BJ (cell line): ENCODE measurements around the gene PRM1. TPM values are rescaled to one million over a fixed set of nuclear protein-coding genes. Genes with fewer than 3 reads are reported as not detected.
A peak's percentile ranks its signal among the peaks of the same experiment; 100 is the strongest.

ENCODE experiments used
- CTCF ChIA-PET: fragments of 350-600 bp; formaldehyde crosslinking; extraction: SDS; loops from one replicate; lab custom pipeline; 2021; ENCODE audit warnings: antibody characterized with exemption, inconsistent platforms; lab: Yijun Ruan, JAX
- POLR2A ChIA-PET: fragments of 300-600 bp; sonication (Branson Sonifier 250); formaldehyde crosslinking; extraction: SDS; loops from one replicate; lab custom pipeline; 2021; ENCODE audit warnings: antibody characterized with exemption; lab: Charles Lee
- DNase-seq: peaks from one replicate; pipeline ENCODE4 v3.0.0-alpha.2; 2011; ENCODE audit warnings: low read depth
- H3K27me3 ChIP-seq: 2 replicates; pipeline ENCODE4 v1.6.0; 2011; ENCODE audit warnings: low read length; ENCODE audit not compliant: control insufficient read depth, insufficient read depth
- H3K36me3 ChIP-seq: 2 replicates; pipeline ENCODE4 v1.5.1; 2011; ENCODE audit warnings: low read length; ENCODE audit not compliant: control insufficient read depth, insufficient read depth
- H3K4me3 ChIP-seq: 2 replicates; pipeline ENCODE4 v1.5.1; 2011; ENCODE audit warnings: low read depth, mild to moderate bottlenecking, control low read depth, low read length
- polyA plus RNA-seq: library from polyadenylated mRNA; depleted of rRNA; stranded (reverse); fragments of >200 nt; gene quantifications from 2 replicates; pipeline ENCODE4 v1.2.3, GENCODE V29; 2011
- TF ChIP-seq, protein P1 (sequence below): IDR thresholded peaks from 2 replicates; pipeline ENCODE4 v1.5.1; 2011; ENCODE audit warnings: low read depth, mild to moderate bottlenecking, control low read depth, inconsistent platforms, low read length, moderate library complexity; ENCODE audit not compliant: insufficient read depth

Gene PRM1
- polyA plus RNA-seq, 1 experiment: not detected

DNA sequence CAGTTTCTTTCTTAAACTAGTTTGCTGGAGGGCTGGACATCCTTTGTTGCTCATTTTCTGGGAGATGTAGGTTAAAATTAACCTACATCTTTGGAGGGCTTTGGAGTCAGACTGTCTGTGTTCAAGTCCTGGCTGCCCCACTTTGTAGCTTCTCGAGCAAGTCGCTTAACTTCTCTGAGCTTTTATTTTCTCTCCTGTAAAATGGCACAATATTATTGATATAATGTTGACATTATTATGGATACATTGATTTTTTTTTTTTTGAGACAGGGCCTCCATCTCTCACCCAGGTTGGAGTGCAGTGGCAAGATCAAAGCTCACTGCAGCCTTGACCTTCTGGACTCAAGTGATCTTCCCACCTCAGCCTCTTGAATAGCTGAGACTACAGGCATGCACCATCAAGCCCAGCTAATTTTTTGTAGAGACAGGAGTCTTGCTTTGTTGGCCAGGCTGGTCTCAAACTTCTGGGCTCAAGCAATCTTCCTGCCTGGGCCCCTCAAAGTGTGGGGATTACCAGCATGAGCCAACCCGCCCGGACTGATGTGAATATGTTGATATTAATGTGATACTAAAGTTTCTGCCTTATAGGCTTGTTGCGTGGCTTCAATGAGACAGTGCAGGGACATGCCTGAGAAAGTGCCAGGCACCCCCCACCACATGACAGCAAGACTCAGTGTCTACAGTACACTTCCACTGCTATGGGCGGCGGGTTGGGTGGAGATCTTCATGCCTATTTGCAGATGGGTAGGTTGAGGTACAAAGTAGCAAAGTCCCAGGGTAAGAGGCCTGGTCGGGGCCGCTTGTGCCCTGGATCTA lies 32.6 kb upstream of the PRM1 start:
- CTCF ChIA-PET: no interaction called here
- H3K27me3 ChIP-seq: no peaks in the 10 kb centered on the region

DNA sequence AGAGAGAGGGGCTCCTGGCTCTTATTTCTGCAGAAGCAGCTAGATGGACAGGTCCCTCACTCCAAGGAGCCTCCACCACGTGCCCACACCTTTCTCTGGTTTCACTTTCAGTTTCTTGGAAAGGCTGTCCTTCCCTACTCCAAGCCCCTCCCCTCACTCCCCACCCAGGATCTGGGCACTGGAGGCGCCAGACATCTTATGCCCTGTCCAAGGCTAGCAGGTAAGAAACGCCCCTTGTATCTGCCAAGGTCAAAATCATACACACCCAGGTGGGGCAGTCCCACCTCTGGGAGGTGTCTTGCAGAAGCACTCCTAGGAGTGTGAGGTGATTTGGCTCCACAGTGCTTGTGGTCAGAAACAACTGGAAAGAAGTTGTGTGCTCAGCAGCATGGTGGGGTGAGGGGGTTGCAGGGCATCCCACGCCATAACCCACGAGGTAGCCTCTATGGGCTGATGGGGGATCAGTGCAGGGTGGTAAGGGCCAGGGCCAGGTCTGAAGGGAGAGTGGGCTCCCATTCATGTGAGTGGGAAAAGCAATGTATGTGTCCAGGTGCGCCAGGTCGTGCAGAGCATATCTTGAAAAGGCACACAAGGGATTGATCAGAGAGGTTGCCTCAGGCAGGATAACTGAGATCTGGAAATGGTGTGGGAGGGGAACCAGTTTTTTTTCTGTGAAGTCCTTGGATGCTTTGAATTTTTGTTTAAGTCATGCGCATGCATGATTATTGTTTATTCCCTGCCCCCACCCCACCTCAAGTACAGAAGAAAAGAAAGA lies 31.8 kb upstream of the PRM1 start:
- Histone ChIP-seq H3K36me3 (no peaks in the 10 kb centered on the region), H3K27me3 (no peaks in the 10 kb centered on the region), H3K4me3 (no peak overlapping the region)
- POLR2A ChIA-PET: no interaction called here
- DNase-seq: peak; percentile 52
- TF ChIP-seq, protein P1, sequence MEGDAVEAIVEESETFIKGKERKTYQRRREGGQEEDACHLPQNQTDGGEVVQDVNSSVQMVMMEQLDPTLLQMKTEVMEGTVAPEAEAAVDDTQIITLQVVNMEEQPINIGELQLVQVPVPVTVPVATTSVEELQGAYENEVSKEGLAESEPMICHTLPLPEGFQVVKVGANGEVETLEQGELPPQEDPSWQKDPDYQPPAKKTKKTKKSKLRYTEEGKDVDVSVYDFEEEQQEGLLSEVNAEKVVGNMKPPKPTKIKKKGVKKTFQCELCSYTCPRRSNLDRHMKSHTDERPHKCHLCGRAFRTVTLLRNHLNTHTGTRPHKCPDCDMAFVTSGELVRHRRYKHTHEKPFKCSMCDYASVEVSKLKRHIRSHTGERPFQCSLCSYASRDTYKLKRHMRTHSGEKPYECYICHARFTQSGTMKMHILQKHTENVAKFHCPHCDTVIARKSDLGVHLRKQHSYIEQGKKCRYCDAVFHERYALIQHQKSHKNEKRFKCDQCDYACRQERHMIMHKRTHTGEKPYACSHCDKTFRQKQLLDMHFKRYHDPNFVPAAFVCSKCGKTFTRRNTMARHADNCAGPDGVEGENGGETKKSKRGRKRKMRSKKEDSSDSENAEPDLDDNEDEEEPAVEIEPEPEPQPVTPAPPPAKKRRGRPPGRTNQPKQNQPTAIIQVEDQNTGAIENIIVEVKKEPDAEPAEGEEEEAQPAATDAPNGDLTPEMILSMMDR: no peak
- CTCF ChIA-PET: no interaction called here

More for the DNA sequence above, 32.6 kb upstream of the PRM1 start:
- no peak for DNase-seq
- no peak overlapping the region for H3K4me3 ChIP-seq
- H3K36me3 ChIP-seq: no peaks in the 10 kb centered on the region
- POLR2A ChIA-PET: no interaction called here
- TF ChIP-seq, protein P1: no peak

DNA sequence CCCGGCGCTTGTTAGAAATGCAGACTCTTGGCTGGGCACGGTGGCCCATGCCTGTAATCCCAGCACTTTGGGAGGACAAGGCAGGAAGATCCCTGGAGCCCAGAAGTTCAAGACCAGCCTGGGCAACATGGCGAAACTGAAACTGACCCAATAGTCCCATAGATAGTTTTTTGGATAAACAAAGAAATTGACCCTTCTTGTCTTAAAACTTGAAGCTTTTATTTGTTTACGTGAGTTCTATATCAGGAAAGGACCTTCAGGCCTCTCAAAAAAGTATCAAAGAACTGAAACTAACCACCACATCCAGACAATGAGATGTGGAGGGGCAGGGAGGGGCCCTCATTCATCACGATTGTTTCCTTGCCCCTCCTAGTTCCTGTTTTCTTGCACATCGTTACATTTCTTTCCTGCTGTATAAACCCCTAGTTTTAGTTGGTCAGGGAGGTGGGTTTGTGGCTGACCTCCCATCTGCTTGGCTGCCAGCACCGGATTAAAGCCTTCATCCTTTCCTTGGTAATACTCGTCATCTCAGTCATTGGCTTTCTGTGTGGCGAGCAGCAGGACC lies 29.9 kb upstream of the PRM1 start:
- Histone ChIP-seq H3K4me3 (no peak overlapping the region), H3K27me3 (no peaks in the 10 kb centered on the region), H3K36me3 (no peaks in the 10 kb centered on the region)
- TF ChIP-seq, protein P1: no peak
- no peak for DNase-seq
- POLR2A ChIA-PET: no interaction called here
- CTCF ChIA-PET: interaction anchor here (0.6 kb wide), 1 partner anchor 347 kb away, joined by 4 read pairs; no protein-coding TSS in a partner anchor

DNA sequence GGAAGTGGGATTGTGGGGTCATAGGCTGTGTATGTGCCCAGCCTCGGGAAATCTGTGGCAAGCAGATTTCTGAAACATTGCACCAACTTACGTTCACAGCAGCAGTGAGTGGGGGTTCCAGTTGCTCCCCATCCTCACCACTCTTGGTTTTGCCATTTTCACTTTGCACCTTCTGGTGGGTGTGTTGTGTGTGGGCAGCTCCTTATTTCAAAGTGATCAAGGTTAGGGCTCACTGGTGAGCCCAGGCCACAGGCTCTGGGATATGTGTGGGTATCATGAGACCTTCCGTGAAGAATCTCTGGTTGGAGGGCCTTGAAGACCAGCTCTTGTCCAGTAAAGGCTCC lies 29.5 kb upstream of the PRM1 start:
- no peak overlapping the region for H3K4me3 ChIP-seq
- TF ChIP-seq, protein P1: no peak
- POLR2A ChIA-PET: no interaction called here
- CTCF ChIA-PET: interaction anchor here (0.6 kb wide), 2 partner anchors 309 to 346 kb away, joined by 3 to 4 read pairs; no protein-coding TSS in a partner anchor
- H3K27me3 ChIP-seq: no peaks in the 10 kb centered on the region
- DNase-seq: no peak
- no peaks in the 10 kb centered on the region for H3K36me3 ChIP-seq
